ENCODE measurements around the gene BAHCC1. TPM values are rescaled to one million over a fixed set of nuclear protein-coding genes. Genes with fewer than 3 reads are reported as not detected.
A peak's percentile ranks its signal among the peaks of the same experiment; 100 is the strongest.

BAHCC1 gene
- total RNA-seq, 1 experiment from 2014 or later: 9.6 TPM

DNA sequence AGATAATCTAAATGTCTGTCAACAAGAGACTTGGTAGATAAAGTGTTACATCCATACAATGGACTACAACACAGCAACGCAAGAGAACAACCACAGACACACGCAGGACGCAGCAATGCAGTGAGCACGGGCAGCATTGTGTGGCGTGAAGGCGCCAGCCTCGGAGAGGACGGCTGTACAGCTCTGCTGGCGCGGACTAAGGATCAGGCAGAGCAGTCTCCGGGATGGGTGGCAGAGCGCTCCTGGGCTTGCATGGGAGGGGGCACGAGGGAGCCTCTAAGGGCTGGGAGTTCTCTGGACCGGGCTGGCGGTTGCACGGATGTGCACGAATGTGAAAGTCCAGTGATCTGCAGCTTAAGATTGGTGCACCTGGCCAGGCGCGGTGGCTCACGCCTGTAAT, 82.9 kb downstream of the BAHCC1 start:
- in situ Hi-C loops (cut with HindIII; ENCODE audit: low sequenced_read_pairs): no loop called here
- DNase-seq (ENCODE audit: low spot score): no peak

DNA sequence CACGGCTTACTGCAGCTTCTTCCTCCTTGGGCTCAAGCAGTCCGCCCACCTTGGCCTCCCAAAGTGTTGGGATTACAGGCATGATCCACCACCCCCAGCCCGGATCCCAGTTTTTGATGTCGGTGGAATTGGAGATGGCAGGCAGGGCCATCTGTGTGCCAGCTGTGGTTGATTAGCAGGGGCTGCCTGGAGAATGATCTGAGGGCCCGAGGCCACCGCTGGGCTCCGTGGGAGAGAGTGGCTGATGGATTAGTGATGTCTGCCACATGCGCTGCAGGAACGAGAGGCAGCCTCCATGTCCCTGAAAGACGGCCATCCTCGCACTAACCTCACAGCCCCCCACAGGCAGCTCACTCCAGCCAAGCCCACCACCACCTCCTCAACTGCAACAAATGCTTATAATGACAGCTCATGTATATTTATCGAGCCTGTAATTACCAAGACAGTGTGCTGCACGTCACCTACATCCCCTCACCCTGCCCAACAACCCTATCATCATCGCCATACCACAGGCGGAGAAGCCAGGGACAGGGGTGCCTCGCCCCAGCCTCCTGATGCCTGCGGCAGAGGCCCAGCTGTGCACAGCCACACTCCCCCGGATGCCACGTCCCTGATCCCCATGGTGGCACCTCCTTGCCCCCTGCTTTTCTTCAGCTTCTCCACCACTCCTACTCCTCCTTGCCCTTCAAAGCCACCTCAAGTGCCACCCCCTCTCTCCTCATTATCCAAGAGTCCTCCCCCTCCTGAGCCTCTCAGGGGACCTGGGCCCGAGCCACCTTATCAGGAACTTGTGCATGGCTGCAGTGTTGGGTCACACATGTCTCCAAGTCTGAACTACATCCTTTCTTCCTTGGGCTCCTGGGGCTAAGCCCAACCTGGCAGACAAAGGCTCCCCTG, 84.2 kb downstream of the BAHCC1 start:
- in situ Hi-C loops (cut with HindIII; ENCODE audit: low sequenced_read_pairs): no loop called here
- no peak for DNase-seq (ENCODE audit: low spot score)

DNA sequence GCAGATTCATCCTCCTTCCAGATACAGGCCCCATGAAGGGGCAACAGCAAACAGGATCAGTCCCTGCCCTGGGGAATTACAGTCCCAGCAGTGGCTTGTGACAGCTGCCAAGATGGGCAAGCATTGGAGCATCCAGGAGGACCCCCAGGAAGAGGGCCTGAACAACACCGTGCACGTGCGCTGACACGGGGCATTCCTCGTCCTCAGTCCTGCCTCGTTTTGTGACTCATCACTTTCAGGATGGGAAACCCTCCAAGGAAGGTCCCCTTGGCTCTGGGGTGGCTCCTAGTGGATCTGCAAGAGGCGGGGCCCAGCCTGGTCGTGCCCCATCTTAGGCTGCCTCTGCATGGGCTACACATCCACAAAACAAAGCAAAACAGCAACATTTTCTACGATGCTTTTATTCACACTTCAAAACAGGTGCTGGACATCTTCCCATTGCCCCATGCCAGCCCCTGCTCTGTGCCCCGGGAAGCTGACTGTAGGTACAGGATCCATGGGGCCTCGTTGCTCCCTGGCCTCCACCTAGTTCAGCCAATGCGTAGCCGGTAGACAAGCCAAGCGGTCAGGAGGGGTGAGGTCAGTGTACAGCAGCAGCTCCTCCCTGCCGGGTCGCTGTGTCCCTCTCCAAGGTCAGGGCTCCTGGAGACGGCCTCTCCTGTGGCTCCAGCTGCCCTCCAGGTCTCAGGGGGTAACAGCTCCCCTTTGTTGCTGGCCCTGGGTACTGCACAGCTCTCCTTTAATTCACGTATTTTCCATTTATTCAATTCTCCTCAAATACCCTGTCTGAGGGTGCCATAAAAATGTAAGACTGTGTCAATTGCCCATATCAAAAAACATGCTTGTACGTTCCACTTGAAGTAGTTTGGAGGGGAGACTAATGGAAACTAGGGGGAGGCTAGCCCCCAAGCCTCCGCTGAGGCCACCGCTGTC, 85.1 kb downstream of the BAHCC1 start:
- in situ Hi-C loops (cut with HindIII; ENCODE audit: low sequenced_read_pairs): no loop called here
- peak; percentile 35 for DNase-seq (ENCODE audit: low spot score)

DNA sequence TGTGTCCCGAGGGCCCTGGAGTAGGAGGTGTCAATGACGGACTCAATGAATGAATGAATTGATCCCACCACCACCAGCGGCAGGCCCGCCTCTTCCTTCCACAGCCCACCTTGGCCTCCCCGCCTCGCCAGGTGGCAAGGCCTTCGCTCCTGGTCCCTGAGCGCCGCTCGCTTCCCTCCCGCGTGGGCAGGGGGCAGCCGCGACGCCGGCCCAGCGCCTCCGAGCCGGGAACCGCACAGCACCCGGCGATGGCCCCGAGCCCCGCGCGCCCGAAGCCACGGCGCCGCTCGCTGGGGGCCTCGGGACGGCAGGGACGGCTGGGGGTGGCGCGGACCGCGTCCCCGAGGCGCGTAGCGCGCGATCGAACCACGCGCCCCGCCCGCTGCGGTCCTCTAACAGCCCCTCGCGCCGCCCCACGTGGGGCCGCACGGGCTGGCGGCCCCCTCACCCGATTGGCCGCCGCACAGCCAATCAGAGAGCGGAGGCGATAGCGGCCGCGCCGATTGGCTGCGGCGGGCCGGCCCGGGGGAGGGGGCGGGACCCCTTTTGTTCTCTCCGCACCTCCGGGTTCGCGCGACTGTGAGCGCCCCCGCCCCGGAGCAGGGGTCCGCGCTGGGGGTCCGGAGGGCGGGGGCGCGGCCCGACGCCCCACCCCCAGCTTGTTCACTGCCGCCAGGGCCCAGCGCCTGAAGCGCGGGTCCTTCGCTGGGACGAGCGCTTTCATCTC, 86.0 kb downstream of the BAHCC1 start:
- DNase-seq (ENCODE audit: low spot score): peak; percentile 84
- in situ Hi-C loops (cut with HindIII; ENCODE audit: low sequenced_read_pairs): no loop called here

DNA sequence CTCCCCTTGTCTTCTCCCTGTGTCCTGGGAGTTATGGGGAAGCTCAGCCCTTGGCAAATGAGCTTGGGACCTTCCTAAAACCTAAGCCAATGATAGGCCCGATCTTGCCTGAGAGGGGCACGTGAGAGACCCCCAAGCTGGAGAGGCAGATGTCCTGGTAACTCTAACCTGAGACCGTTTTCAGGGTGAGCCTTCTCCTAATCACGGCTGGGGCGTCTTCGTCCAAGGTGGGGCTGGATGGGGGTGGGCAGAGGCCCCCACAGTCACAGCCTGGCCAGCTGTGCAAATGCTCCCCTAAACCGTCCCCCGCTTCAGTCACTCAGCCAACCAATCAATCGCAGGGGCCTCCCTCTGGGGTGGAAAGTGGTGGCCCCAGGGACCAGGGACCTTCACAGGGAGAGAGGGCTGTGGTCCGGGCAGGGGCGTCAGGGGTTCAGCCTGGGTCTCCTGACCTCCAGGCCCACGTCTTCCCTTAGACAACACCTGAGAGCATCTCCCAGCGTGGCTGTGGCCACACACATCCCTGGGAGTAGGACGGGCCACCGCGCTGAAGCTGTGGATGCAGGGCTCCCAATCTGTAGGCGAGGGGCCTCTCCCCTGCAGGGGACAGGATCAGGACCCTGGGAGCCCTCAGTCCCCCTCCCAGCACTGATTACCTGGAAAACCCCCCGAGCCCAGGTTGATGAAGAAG, 86.7 kb downstream of the BAHCC1 start:
- in situ Hi-C loops (cut with HindIII; ENCODE audit: low sequenced_read_pairs): no loop called here
- no peak for DNase-seq (ENCODE audit: low spot score)

DNA sequence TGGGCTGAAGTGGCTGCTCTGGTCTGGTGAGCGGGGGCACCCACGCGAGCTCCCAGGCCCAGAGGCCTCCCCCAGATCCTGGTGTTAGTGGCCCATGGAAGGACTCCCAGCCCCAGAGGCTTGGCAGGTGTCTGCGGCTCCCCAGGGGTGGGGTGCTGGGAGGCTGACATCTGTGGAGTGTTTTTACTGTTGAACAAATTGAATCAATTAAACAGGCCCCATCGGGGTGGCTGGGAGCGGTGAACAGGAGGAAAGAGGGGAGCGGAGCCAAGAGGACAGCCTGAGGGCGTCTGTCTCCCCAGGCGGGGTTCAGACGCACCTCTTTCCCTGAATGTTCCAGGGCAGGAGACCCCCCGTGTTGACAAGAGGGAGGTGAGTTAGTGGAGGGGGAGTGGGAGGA, 87.4 kb downstream of the BAHCC1 start:
- in situ Hi-C loops (cut with HindIII; ENCODE audit: low sequenced_read_pairs): no loop called here
- no peak for DNase-seq (ENCODE audit: low spot score)

DNA sequence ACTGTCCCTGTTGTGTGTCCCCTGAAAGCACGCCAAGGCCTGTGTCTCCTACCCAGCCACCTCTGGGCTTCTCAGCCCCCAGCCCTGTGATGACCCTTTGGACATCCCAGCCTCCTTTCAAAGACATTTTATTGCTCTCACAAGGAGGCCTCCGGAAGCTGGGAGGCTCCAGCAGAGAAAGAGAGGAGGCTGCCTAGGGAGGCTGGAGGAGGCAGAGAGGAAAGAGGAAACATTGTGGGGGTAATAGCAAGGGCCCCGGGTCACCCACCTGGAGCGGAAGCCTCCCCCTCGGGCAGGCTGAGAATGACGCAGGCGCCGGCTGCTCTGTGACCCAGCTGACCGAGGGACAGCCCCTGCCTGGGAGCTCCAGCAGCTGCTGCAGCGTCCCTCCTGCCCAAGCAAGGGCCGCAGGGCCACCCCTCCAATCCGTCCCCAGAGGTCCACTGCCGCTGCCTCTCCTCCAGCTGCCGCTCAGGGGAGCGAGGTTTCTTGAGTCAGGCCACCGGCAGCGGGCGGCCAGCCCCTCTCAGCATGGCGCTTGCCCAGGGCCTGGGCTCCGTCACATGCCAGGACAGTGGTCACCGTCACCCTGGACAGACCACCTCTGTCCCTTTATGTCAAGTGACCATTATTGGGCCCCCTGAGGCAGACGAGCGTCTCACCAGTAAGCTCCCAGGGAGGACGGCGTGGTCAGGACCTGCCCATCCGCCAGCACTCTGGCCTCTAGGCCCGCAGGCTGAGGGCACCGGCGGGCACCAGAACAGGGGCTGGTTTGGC, 88.0 kb downstream of the BAHCC1 start:
- no peak for DNase-seq (ENCODE audit: low spot score)
- in situ Hi-C loops (cut with HindIII; ENCODE audit: low sequenced_read_pairs): no loop called here

DNA sequence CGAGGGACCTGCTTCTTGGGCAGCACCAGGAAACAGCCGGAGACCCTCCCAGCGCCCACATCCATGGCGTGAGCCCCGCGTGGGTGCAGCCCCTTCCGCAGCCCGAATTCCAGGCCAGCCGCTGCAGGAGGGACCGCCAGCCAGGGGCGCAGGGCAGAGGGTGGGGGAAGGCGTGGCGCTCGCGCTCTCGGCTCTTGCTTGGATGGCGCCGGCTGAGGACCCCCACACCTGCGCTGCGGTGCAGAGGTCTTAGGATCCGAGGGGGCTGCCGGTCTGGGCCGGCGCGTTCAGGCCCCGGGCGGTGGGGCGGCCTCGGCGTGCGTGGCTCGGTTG, 88.6 kb downstream of the BAHCC1 start:
- no peak for DNase-seq (ENCODE audit: low spot score)
- in situ Hi-C loops (cut with HindIII; ENCODE audit: low sequenced_read_pairs): no loop called here

DNA sequence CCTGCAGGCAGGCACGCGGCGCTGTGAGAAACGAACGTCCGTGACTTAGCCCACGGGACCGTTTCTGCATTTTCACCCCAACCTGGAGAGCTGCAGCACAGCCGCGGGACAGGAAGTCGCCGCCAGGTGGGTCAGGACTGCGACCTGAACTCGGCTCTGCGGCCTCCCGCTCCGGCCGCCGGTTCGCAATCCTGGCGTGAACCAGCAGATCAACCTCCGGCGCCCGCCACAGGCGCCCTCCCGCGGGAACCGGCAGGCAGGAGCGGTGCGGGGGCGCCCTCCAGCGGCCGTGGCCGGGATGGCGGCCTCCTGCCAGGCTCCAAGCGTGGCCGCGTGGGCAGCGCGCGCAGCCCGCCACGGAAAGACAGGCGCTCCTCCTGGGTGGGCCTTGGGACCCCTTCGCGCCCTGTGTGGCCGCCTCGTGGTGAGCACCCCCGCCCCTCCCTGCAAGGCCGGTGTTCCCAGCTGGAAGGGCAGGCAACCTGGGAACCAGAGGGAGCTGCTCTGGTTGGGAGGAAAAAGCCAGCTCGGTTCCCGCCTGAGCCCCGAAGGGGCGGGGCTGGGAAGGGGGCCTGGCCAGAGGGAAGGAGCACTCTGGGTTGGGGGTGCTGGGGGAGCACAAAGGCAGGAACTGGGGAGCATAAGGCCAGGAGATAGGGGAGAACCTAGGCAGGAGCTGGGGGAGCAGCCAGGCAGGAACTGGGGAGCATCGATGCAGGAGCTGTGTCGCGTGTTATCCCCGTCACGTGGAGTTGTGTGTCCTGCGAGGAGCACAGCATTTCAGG, 89.1 kb downstream of the BAHCC1 start:
- in situ Hi-C loops (cut with HindIII; ENCODE audit: low sequenced_read_pairs): no loop called here
- peak; percentile 87 for DNase-seq (ENCODE audit: low spot score)

DNA sequence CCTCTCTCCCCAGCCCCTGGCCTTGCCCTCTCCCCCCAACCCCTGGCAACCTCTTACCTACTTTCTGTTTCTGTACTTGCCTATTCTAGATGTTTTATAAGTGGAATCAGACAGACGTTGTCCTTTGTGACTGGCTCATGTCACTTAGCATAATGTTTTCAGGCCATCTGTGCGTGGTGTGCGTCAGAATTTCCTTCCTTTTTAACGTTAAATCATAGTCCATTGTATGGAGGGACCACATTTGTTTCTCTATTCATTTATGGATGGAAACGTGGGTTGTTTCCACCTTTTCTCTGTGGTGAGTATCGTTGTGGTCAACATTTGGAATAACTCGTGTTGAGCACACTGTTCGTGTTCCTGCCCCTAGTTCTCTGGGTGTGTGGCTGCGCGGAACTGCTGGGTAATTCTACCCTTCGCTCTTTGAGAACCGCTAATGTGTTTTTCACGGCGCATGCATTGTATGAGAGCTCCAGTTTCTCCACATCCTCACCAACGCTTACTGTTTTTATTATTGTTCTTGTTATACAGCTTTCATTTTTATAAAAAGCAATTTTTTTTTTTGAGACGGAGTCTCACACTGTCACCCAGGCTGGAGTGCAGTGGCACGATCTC, 91.0 kb downstream of the BAHCC1 start:
- in situ Hi-C loops (cut with HindIII; ENCODE audit: low sequenced_read_pairs): no loop called here
- no peak for DNase-seq (ENCODE audit: low spot score)

DNA sequence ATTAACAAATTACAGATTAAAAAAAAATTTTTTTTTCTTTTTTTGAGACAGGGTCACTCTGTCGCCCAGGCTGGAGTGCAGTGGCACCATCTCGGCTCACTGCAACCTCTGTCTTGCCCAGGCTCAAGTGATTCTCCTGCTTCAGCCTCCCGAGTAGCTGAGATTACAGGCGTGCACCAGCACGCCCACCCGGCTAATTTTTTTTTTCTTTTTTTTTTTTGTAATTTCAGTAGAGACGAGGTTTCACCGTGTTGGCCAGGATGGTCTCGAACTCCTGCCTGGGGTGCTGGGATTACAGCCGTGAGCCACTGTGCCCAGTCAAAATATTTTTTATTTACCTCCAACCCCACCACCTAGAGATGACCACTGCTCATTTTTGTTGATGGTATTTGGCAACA, 91.8 kb downstream of the BAHCC1 start:
- in situ Hi-C loops (cut with HindIII; ENCODE audit: low sequenced_read_pairs): no loop called here

DNA sequence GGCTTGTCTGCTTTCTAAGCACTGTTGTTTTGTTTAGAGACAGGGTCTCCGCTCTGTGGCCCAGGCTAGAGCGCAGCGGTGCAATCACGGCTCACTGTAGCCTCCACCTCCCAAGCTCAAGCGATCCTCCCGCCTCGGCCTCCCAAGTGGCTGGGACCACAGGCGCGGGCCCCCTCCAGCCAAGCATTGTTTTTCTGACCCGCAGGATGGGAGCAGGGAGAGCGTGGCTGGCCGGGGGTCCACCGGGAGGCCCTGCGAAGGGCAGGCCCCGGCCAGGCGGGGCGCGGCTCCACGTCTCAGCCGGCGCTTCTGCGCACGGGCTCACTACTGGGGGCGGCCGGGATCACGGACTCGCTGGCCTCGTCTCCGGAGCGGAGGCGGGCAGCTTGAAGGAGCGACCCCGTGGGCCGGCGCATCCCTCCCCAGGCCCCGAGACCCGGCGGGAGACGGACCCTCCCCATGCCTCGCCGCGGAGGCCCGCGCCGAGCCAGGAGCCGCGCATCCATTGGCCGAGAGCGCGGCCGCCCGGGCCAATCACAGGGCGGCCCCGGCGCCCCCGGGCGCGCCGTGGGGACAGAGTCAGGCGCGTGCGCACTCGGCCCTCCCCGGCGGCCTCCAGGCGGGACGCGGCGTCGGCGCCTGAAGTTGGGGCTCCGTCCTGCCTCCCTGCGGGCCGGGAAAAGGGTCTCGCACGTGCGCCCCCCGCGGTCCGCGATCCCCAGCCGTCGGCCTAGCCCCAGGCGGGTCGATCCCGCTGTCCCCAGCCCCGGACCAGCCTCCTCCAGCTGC, 92.4 kb downstream of the BAHCC1 start:
- DNase-seq (ENCODE audit: low spot score): peak; percentile 69
- in situ Hi-C loops (cut with HindIII; ENCODE audit: low sequenced_read_pairs): no loop called here

More for the DNA sequence above, 91.8 kb downstream of the BAHCC1 start:
- no peak for DNase-seq (ENCODE audit: low spot score)

DNA sequence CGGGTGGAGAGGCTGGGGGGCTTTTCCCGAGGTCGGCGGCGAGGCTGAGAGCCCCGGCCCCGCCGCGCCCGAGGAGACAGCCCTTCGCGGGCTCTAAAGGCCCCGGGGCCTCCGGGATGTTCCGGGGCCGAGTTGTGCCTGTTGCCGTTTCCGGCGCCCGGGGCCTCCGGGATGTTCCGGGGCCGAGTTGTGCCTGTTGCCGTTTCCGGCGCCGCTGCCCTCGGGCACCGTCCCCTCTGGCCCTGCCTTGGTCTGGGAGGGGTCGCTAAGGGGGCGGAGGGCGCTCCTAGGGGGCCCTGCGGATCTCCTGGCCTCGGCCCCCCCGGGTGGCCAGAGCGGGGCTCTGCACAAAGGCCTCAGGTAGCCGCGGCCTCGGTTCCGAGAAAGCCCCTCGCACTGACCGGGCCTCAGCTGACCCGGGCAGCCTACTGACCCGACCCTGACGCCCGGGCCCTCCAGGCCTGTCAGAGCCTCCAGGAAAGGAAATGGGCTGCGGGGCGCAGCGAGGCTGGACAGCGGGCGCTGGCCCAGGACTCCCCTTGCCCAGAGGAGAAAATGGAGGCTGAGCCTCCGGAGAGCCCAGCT, 93.1 kb downstream of the BAHCC1 start:
- DNase-seq (ENCODE audit: low spot score): no peak
- in situ Hi-C loops (cut with HindIII; ENCODE audit: low sequenced_read_pairs): no loop called here

DNA sequence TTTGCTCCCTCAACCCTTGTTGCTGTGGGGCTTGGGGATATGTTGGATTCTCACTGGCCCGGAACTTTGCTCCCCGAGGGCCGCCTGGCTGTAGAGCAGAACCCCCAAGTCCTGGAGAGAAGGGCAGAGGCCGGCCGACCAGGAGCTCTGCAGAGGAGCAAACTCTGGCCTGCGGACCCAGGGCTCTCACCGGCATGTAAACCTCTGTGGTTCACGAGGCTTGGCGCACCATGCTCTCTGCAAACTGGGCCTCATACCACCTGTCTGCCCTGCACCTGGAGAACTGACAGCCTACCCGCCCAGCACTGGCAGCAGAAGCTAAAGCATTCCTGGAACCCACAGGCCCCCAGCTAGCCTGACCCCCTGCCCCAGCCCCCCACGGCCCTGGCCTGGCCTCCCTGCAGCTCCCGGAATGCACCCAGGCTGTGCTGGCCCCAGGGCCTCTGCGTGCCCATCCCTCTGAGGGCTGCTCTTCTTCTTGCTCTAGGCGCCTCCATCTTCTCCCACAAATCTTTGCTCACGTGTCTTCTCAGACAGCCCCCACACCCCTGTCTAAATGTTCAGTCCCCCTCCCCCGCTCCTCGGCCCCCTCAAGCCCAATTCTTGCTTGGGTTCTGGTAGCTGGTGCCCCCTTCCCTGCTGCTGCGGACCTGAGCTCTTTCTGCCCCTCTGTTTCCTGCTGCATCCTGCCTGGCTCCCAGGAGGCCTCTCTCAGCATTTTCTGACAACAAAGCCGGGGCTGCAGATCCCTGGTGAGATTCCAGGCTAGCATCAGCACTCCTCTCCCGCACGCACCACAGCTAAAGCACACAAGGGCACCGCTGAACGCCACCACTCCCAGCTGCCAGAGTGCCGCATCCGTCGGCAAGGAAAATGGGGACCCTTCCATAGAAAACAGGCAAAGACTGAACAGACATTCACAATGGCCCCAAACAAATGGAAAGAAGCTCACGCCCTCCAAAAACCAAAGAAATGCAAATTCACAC, 94.0 kb downstream of the BAHCC1 start:
- DNase-seq (ENCODE audit: low spot score): no peak
- in situ Hi-C loops (cut with HindIII; ENCODE audit: low sequenced_read_pairs): no loop called here
